HEK293 (cell line): ENCODE data around the gene GEMIN5.

Experiments
- CTCF ChIA-PET: fragments of 350-600 bp; formaldehyde crosslinking; extraction: SDS; loops from one replicate; lab custom pipeline; 2021; ENCODE audit warnings: antibody characterized with exemption; lab: Yijun Ruan, JAX
- POLR2A ChIA-PET: fragments of 300-600 bp; formaldehyde crosslinking; extraction: SDS; loops from one replicate; lab custom pipeline; 2020; ENCODE audit warnings: antibody characterized with exemption, inconsistent platforms; lab: Yijun Ruan, JAX
- H3K27ac ChIP-seq: fragments of 200-500 bp; sonication (Bioruptor generic); 2 replicates; pipeline ENCODE4 v1.5.1; 2014; ENCODE audit warnings: low read depth, low read length, control low read depth, inconsistent platforms; ENCODE audit errors: extremely low read depth
- H3K36me3 ChIP-seq, 2 experiments: fragments of 200-500 bp in 1 of 2; sonication (Bioruptor generic) in 1 of 2; 1 replicate in 1 of 2; 2 replicates in 1 of 2; pipeline ENCODE4 v1.5.1; 2014 to 2017; ENCODE audit warnings: inconsistent platforms in 2 of 2, low read length in 2 of 2; ENCODE audit not compliant: control insufficient read depth in 2 of 2, insufficient read depth in 1 of 2
- H3K4me1 ChIP-seq: fragments of 200-500 bp; sonication (Bioruptor generic); 2 replicates; pipeline ENCODE4 v1.5.1; 2014; ENCODE audit warnings: mild to moderate bottlenecking, low read length, inconsistent platforms; ENCODE audit not compliant: control insufficient read depth, insufficient read depth
- H3K4me3 ChIP-seq: 2 replicates; pipeline ENCODE4 v1.5.1; 2011; ENCODE audit warnings: low read depth, mild to moderate bottlenecking, control low read depth, low read length, moderate library complexity
- H3K9me3 ChIP-seq: fragments of 200-500 bp; sonication (Bioruptor generic); 2 replicates; pipeline ENCODE4 v1.5.1; 2014; ENCODE audit warnings: low read depth, low read length, inconsistent platforms; ENCODE audit not compliant: control insufficient read depth, insufficient read depth
- REPIN1 ChIP-seq: fragments of 450-650 bp; formaldehyde crosslinking; IDR thresholded peaks from 2 replicates; pipeline ENCODE4 v1.5.1; 2017; ENCODE audit warnings: missing biosample characterization, missing genetic modification characterization, low read depth
- ZBTB17 ChIP-seq: fragments of 450-650 bp; formaldehyde crosslinking; IDR thresholded peaks from 2 replicates; pipeline ENCODE4 v1.5.1; 2016; ENCODE audit warnings: missing biosample characterization, missing genetic modification characterization
- ZNF140 ChIP-seq: fragments of 450-650 bp; formaldehyde crosslinking; IDR thresholded peaks from 2 replicates; pipeline ENCODE4 v1.5.1; 2016; ENCODE audit warnings: missing biosample characterization, missing genetic modification characterization
- ZNF214 ChIP-seq: fragments of 450-650 bp; formaldehyde crosslinking; IDR thresholded peaks from 2 replicates; pipeline ENCODE4 v1.5.1; 2017; ENCODE audit warnings: missing biosample characterization, mild to moderate bottlenecking, missing genetic modification characterization, borderline replicate concordance
- ZNF239 ChIP-seq: fragments of 450-650 bp; formaldehyde crosslinking; IDR thresholded peaks from 2 replicates; pipeline ENCODE4 v1.5.1; 2016; ENCODE audit warnings: missing biosample characterization, missing genetic modification characterization
- ZNF24 ChIP-seq: fragments of 450-650 bp; formaldehyde crosslinking; IDR thresholded peaks from 2 replicates; pipeline ENCODE4 v1.5.1; 2016; ENCODE audit warnings: missing biosample characterization, missing genetic modification characterization
- ZNF311 ChIP-seq: fragments of 450-650 bp; formaldehyde crosslinking; IDR thresholded peaks from 2 replicates; pipeline ENCODE4 v1.5.1; 2017; ENCODE audit warnings: missing biosample characterization, missing genetic modification characterization, borderline replicate concordance
- ZNF354C ChIP-seq: fragments of 450-650 bp; formaldehyde crosslinking; IDR thresholded peaks from 2 replicates; pipeline ENCODE4 v1.5.1; 2016; ENCODE audit warnings: missing biosample characterization, missing genetic modification characterization, low read depth, borderline replicate concordance
- ZNF48 ChIP-seq: fragments of 450-650 bp; formaldehyde crosslinking; IDR thresholded peaks from 2 replicates; pipeline ENCODE4 v1.5.1; 2016; ENCODE audit warnings: missing biosample characterization, missing genetic modification characterization
- ZNF555 ChIP-seq: fragments of 450-650 bp; formaldehyde crosslinking; conservative IDR thresholded peaks from 2 replicates; pipeline ENCODE4 v1.5.1; 2017; ENCODE audit warnings: missing biosample characterization, mild to moderate bottlenecking, missing genetic modification characterization, inconsistent platforms
- ZNF654 ChIP-seq: fragments of 450-650 bp; formaldehyde crosslinking; IDR thresholded peaks from 2 replicates; pipeline ENCODE4 v1.5.1; 2016; ENCODE audit warnings: low read depth, missing biosample characterization, missing genetic modification characterization
- ZNF701 ChIP-seq: fragments of 450-650 bp; formaldehyde crosslinking; IDR thresholded peaks from 2 replicates; pipeline ENCODE4 v1.5.1; 2016; ENCODE audit warnings: missing biosample characterization, missing genetic modification characterization
- ZNF747 ChIP-seq: fragments of 450-650 bp; formaldehyde crosslinking; IDR thresholded peaks from 2 replicates; pipeline ENCODE4 v1.5.1; 2016; ENCODE audit warnings: missing biosample characterization, missing genetic modification characterization
- TF ChIP-seq, protein P1 (sequence below): fragments of 450-650 bp; formaldehyde crosslinking; conservative IDR thresholded peaks from 2 replicates; pipeline ENCODE4 v1.5.1; 2016; ENCODE audit warnings: low read depth, missing biosample characterization, missing genetic modification characterization
- TF ChIP-seq, protein P2 (sequence below): fragments of 450-650 bp; formaldehyde crosslinking; IDR thresholded peaks from 2 replicates; pipeline ENCODE4 v1.5.1; 2016; ENCODE audit warnings: missing biosample characterization, missing genetic modification characterization, low read depth
- TF ChIP-seq, protein P3 (sequence below): fragments of 450-650 bp; formaldehyde crosslinking; IDR thresholded peaks from 2 replicates; pipeline ENCODE4 v1.5.1; 2016; ENCODE audit warnings: missing biosample characterization, missing genetic modification characterization
- TF ChIP-seq, protein P4 (sequence below): fragments of 450-650 bp; formaldehyde crosslinking; IDR thresholded peaks from 2 replicates; pipeline ENCODE4 v1.5.1; 2016; ENCODE audit warnings: missing biosample characterization, missing genetic modification characterization, borderline replicate concordance
- TF ChIP-seq, protein P5 (sequence below): fragments of 450-650 bp; formaldehyde crosslinking; IDR thresholded peaks from 2 replicates; pipeline ENCODE4 v1.5.1; 2016; ENCODE audit warnings: missing biosample characterization, missing genetic modification characterization
- TF ChIP-seq, protein P6 (sequence below): fragments of 450-650 bp; formaldehyde crosslinking; IDR thresholded peaks from 2 replicates; pipeline ENCODE4 v1.5.1; 2016; ENCODE audit warnings: missing biosample characterization, missing genetic modification characterization

The GEMIN5 gene

DNA sequence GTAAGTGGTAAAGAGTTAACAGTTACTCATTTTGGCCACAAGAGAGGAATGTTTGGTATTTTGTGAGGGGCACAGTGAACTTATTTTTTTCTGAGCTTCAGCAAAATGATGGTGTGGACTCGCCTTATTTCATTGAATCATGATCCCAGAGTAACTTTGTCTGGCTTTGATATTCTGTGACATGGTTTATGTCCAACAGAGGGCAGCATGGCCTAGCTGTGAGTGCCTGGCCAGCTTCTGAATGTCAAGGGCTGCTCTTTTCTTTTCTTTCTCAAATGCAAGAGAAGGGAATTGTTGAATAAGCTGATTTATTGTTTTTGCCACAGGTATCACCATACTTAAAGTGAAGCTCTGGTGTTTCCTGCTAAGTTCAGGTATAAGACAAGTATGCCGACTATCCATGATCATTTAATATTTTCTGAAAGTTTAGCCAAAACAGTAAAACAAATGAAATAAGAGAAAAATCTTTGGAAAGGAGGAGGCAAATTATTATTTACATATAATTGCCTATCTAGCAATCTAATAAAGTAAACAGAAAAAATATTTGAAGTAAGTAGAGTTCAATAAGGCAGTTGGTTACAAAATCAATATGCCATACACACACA, 34.6 kb upstream of the GEMIN5 start:
- H3K36me3 ChIP-seq, result peaks cover 0 to 15% of the 10 kb centered on the region in 2 experiments; a peak in 1 of 3 replicates
- H3K9me3 ChIP-seq, result no peaks in the 10 kb centered on the region
- no peak overlapping the region for H3K27ac ChIP-seq
- no peak overlapping the region for H3K4me3 ChIP-seq
- POLR2A ChIA-PET, result interaction anchor here (0.7 kb wide), 1 partner anchor 55 kb away, joined by 3 read pairs; no protein-coding TSS in a partner anchor
- CTCF ChIA-PET, result interaction anchor here (0.6 to 3.5 kb wide), 19 partner anchors 8 to 1714 kb away, joined by 3 to 25 read pairs (median 3); no protein-coding TSS in a partner anchor
- no peaks in the 10 kb centered on the region for H3K4me1 ChIP-seq
- TF ChIP-seq, protein P1, sequence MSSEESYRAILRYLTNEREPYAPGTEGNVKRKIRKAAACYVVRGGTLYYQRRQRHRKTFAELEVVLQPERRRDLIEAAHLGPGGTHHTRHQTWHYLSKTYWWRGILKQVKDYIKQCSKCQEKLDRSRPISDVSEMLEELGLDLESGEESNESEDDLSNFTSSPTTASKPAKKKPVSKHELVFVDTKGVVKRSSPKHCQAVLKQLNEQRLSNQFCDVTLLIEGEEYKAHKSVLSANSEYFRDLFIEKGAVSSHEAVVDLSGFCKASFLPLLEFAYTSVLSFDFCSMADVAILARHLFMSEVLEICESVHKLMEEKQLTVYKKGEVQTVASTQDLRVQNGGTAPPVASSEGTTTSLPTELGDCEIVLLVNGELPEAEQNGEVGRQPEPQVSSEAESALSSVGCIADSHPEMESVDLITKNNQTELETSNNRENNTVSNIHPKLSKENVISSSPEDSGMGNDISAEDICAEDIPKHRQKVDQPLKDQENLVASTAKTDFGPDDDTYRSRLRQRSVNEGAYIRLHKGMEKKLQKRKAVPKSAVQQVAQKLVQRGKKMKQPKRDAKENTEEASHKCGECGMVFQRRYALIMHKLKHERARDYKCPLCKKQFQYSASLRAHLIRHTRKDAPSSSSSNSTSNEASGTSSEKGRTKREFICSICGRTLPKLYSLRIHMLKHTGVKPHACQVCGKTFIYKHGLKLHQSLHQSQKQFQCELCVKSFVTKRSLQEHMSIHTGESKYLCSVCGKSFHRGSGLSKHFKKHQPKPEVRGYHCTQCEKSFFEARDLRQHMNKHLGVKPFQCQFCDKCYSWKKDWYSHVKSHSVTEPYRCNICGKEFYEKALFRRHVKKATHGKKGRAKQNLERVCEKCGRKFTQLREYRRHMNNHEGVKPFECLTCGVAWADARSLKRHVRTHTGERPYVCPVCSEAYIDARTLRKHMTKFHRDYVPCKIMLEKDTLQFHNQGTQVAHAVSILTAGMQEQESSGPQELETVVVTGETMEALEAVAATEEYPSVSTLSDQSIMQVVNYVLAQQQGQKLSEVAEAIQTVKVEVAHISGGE, result no peak
- TF ChIP-seq ZNF239 (tag by site-specific recombination) (no peak), ZNF140 (tag by site-specific recombination) (no peak), ZNF24 (tag by site-specific recombination) (no peak), ZNF311 (no peak), ZNF701 (tag by site-specific recombination) (no peak), ZNF654 (tag by site-specific recombination) (peak; percentile 32), ZNF214 (no peak), ZNF747 (tag by site-specific recombination) (no peak), ZNF48 (tag by site-specific recombination) (no peak), ZNF354C (tag by site-specific recombination) (no peak), REPIN1 (tag by site-specific recombination) (no peak), ZNF555 (tag by site-specific recombination) (no peak), ZBTB17 (tag by site-specific recombination) (peak; percentile 34; the same call in 1 of the 2 replicates)
- TF ChIP-seq, protein P2, sequence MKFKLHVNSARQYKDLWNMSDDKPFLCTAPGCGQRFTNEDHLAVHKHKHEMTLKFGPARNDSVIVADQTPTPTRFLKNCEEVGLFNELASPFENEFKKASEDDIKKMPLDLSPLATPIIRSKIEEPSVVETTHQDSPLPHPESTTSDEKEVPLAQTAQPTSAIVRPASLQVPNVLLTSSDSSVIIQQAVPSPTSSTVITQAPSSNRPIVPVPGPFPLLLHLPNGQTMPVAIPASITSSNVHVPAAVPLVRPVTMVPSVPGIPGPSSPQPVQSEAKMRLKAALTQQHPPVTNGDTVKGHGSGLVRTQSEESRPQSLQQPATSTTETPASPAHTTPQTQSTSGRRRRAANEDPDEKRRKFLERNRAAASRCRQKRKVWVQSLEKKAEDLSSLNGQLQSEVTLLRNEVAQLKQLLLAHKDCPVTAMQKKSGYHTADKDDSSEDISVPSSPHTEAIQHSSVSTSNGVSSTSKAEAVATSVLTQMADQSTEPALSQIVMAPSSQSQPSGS (tag by site-specific recombination), result no peak
- TF ChIP-seq, protein P3, sequence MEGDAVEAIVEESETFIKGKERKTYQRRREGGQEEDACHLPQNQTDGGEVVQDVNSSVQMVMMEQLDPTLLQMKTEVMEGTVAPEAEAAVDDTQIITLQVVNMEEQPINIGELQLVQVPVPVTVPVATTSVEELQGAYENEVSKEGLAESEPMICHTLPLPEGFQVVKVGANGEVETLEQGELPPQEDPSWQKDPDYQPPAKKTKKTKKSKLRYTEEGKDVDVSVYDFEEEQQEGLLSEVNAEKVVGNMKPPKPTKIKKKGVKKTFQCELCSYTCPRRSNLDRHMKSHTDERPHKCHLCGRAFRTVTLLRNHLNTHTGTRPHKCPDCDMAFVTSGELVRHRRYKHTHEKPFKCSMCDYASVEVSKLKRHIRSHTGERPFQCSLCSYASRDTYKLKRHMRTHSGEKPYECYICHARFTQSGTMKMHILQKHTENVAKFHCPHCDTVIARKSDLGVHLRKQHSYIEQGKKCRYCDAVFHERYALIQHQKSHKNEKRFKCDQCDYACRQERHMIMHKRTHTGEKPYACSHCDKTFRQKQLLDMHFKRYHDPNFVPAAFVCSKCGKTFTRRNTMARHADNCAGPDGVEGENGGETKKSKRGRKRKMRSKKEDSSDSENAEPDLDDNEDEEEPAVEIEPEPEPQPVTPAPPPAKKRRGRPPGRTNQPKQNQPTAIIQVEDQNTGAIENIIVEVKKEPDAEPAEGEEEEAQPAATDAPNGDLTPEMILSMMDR (tag by site-specific recombination), result peak; percentile 52; the same call in 1 of the 2 replicates
- TF ChIP-seq, protein P4, sequence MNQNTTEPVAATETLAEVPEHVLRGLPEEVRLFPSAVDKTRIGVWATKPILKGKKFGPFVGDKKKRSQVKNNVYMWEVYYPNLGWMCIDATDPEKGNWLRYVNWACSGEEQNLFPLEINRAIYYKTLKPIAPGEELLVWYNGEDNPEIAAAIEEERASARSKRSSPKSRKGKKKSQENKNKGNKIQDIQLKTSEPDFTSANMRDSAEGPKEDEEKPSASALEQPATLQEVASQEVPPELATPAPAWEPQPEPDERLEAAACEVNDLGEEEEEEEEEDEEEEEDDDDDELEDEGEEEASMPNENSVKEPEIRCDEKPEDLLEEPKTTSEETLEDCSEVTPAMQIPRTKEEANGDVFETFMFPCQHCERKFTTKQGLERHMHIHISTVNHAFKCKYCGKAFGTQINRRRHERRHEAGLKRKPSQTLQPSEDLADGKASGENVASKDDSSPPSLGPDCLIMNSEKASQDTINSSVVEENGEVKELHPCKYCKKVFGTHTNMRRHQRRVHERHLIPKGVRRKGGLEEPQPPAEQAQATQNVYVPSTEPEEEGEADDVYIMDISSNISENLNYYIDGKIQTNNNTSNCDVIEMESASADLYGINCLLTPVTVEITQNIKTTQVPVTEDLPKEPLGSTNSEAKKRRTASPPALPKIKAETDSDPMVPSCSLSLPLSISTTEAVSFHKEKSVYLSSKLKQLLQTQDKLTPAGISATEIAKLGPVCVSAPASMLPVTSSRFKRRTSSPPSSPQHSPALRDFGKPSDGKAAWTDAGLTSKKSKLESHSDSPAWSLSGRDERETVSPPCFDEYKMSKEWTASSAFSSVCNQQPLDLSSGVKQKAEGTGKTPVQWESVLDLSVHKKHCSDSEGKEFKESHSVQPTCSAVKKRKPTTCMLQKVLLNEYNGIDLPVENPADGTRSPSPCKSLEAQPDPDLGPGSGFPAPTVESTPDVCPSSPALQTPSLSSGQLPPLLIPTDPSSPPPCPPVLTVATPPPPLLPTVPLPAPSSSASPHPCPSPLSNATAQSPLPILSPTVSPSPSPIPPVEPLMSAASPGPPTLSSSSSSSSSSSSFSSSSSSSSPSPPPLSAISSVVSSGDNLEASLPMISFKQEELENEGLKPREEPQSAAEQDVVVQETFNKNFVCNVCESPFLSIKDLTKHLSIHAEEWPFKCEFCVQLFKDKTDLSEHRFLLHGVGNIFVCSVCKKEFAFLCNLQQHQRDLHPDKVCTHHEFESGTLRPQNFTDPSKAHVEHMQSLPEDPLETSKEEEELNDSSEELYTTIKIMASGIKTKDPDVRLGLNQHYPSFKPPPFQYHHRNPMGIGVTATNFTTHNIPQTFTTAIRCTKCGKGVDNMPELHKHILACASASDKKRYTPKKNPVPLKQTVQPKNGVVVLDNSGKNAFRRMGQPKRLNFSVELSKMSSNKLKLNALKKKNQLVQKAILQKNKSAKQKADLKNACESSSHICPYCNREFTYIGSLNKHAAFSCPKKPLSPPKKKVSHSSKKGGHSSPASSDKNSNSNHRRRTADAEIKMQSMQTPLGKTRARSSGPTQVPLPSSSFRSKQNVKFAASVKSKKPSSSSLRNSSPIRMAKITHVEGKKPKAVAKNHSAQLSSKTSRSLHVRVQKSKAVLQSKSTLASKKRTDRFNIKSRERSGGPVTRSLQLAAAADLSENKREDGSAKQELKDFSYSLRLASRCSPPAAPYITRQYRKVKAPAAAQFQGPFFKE (tag by site-specific recombination), result no peak
- TF ChIP-seq, protein P5, sequence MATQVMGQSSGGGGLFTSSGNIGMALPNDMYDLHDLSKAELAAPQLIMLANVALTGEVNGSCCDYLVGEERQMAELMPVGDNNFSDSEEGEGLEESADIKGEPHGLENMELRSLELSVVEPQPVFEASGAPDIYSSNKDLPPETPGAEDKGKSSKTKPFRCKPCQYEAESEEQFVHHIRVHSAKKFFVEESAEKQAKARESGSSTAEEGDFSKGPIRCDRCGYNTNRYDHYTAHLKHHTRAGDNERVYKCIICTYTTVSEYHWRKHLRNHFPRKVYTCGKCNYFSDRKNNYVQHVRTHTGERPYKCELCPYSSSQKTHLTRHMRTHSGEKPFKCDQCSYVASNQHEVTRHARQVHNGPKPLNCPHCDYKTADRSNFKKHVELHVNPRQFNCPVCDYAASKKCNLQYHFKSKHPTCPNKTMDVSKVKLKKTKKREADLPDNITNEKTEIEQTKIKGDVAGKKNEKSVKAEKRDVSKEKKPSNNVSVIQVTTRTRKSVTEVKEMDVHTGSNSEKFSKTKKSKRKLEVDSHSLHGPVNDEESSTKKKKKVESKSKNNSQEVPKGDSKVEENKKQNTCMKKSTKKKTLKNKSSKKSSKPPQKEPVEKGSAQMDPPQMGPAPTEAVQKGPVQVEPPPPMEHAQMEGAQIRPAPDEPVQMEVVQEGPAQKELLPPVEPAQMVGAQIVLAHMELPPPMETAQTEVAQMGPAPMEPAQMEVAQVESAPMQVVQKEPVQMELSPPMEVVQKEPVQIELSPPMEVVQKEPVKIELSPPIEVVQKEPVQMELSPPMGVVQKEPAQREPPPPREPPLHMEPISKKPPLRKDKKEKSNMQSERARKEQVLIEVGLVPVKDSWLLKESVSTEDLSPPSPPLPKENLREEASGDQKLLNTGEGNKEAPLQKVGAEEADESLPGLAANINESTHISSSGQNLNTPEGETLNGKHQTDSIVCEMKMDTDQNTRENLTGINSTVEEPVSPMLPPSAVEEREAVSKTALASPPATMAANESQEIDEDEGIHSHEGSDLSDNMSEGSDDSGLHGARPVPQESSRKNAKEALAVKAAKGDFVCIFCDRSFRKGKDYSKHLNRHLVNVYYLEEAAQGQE, result no peak
- TF ChIP-seq, protein P6, sequence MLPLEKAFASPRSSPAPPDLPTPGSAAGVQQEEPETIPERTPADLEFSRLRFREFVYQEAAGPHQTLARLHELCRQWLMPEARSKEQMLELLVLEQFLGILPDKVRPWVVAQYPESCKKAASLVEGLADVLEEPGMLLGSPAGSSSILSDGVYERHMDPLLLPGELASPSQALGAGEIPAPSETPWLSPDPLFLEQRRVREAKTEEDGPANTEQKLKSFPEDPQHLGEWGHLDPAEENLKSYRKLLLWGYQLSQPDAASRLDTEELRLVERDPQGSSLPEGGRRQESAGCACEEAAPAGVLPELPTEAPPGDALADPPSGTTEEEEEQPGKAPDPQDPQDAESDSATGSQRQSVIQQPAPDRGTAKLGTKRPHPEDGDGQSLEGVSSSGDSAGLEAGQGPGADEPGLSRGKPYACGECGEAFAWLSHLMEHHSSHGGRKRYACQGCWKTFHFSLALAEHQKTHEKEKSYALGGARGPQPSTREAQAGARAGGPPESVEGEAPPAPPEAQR (tag by site-specific recombination), result no peak
